HepG2 (cell line): Measurements from ENCODE around the gene ARHGEF37. TPM values are rescaled to one million over a fixed set of nuclear protein-coding genes. Genes with fewer than 3 reads are reported as not detected.

Experiments
- ATAC-seq: fragments of 200-7000 bp; cut with Tn5 transposase; 3 replicates; pipeline ENCODE4 v1.9.1; 2020; ENCODE audit warnings: mild to moderate bottlenecking, moderate library complexity
- BruUV-seq: library from RNA; stranded (reverse); fragments of 400-500 nt; replicated peaks from 2 replicates; lab custom pipeline; 2021; lab: Mats Ljungman, UMichigan
- CTCF ChIA-PET: fragments of 300-600 bp; formaldehyde crosslinking; extraction: SDS; loops from one replicate; lab custom pipeline; 2021; ENCODE audit warnings: low total read pairs, inconsistent platforms, low intra/inter-chr PET ratio; lab: Yijun Ruan, JAX
- POLR2A ChIA-PET: fragments of 350-600 bp; sonication (Branson Sonifier 250); formaldehyde crosslinking; loops from one replicate; lab custom pipeline; 2020; ENCODE audit warnings: antibody characterized with exemption, inconsistent platforms; lab: Yijun Ruan, JAX
- DNase-seq: peaks from one replicate; pipeline ENCODE4 v3.0.0-alpha.2; 2015; ENCODE audit warnings: low spot score
- FAIRE-seq: peaks from 3 replicates; lab custom pipeline; 2011; peaks lifted over from hg19 to GRCh38; lab: Jason Lieb, UNC
- H2AFZ ChIP-seq: one replicate; pipeline ENCODE4 v1.6.1; 2011; ENCODE audit warnings: low read length, inconsistent platforms
- H3K27ac ChIP-seq: fragments of 300-600 bp; 3 replicates; pipeline ENCODE4 v1.8.0; 2011; ENCODE audit warnings: mixed run types, mild to moderate bottlenecking, mixed read lengths, low read length, inconsistent platforms; ENCODE audit not compliant: insufficient read depth; ENCODE audit errors: extremely low read length
- H3K27me3 ChIP-seq, 2 experiments: fragments of 200-600 bp in 1 of 2; 2 replicates in 1 of 2; 3 replicates in 1 of 2; pipeline versions ENCODE4 v1.6.0 to v1.8.0; 2011; ENCODE audit warnings: low read length in 2 of 2, mild to moderate bottlenecking in 2 of 2, moderate library complexity in 2 of 2, inconsistent platforms in 1 of 2; ENCODE audit not compliant: insufficient read depth in 2 of 2, control insufficient read depth in 1 of 2
- H3K36me3 ChIP-seq, 2 experiments: fragments of 200-600 bp in 1 of 2; replicated peaks in 1 of 2; 2 replicates in 1 of 2; 3 replicates in 1 of 2; pipeline versions ENCODE4 v1.5.1 to v1.8.0; 2011; ENCODE audit warnings: low read length in 2 of 2, inconsistent platforms in 1 of 2; ENCODE audit not compliant: insufficient read depth in 2 of 2, control insufficient read depth in 1 of 2
- H3K4me1 ChIP-seq: 2 replicates; pipeline ENCODE4 v1.5.1; 2012; ENCODE audit warnings: low read length, inconsistent platforms; ENCODE audit not compliant: insufficient read depth
- H3K4me2 ChIP-seq: 2 replicates; pipeline ENCODE4 v1.6.0; 2011; ENCODE audit warnings: low read depth, low read length, inconsistent platforms
- H3K4me3 ChIP-seq, 3 experiments: fragments of 200-600 bp in 1 of 3; sonication (generic), shearing (Covaris generic) in 1 of 3; replicated peaks in 1 of 3; 2 replicates each; pipeline ENCODE4 v1.5.1; 2011 to 2016; ENCODE audit warnings: low read length in 3 of 3, inconsistent platforms in 2 of 3, low read depth in 2 of 3, mild to moderate bottlenecking in 2 of 3, control low read depth in 1 of 3, mixed read lengths in 1 of 3; ENCODE audit not compliant: insufficient read depth in 1 of 3
- H3K79me2 ChIP-seq: one replicate; pipeline ENCODE4 v1.6.1; 2011; ENCODE audit warnings: low read length, inconsistent platforms; ENCODE audit not compliant: insufficient read depth
- H3K9ac ChIP-seq: 2 replicates; pipeline ENCODE4 v1.6.0; 2011; ENCODE audit warnings: mild to moderate bottlenecking, low read depth, low read length, inconsistent platforms; ENCODE audit not compliant: insufficient read depth
- H3K9me3 ChIP-seq: 2 replicates; pipeline ENCODE4 v1.5.1; 2012; ENCODE audit warnings: mild to moderate bottlenecking, low read length
- H4K20me1 ChIP-seq: 2 replicates; pipeline ENCODE4 v1.6.0; 2011; ENCODE audit warnings: inconsistent platforms, mild to moderate bottlenecking, low read length, moderate library complexity; ENCODE audit not compliant: insufficient read depth
- MEIS1 ChIP-seq: sonication (generic); formaldehyde crosslinking; IDR thresholded peaks from 2 replicates; pipeline ENCODE4 v1.9.0; 2021; ENCODE audit warnings: mild to moderate bottlenecking, missing genetic modification reagents, moderate library complexity, borderline replicate concordance
- MYPOP ChIP-seq: sonication (generic); formaldehyde crosslinking; IDR thresholded peaks from 2 replicates; pipeline ENCODE4 v1.8.1; 2023; ENCODE audit warnings: mild to moderate bottlenecking, moderate library complexity, missing genetic modification reagents
- TP53 ChIP-seq: sonication (generic); formaldehyde crosslinking; conservative IDR thresholded peaks from 2 replicates; pipeline ENCODE4 v1.4.0; 2020; ENCODE audit warnings: missing genetic modification reagents
- ZKSCAN8 ChIP-seq: IDR thresholded peaks from 2 replicates; pipeline ENCODE4 v1.6.1; 2016; ENCODE audit warnings: borderline replicate concordance, missing genetic modification reagents, missing compliant biosample characterization
- ZNF205 ChIP-seq: IDR thresholded peaks from 2 replicates; pipeline ENCODE4 v1.6.1; 2018; ENCODE audit warnings: missing biosample characterization, missing genetic modification reagents
- WGBS: methylation state at CpG from one replicate; pipeline ENCODE4 v1.1.6; 2017; ENCODE audit warnings: low lambda C conversion rate; 5-methylcytosine and 5-hydroxymethylcytosine counted together
- in situ Hi-C: cut with HindIII; loops from 2 replicates; pipeline ENCODE4 v1.10.0; 2017; ENCODE audit warnings: low pct_unique_long_range_greater_than_20kb; ENCODE audit not compliant: extremely low pct_ligation_motif_present
- intact Hi-C: fragments of 100-400 bp; cut with micrococcal nuclease; formaldehyde crosslinking; loops from one replicate; pipeline ENCODE4 v1.10.0; 2022; ENCODE audit not compliant: unreplicated experiment
- polyA plus RNA-seq, 8 experiments: library from polyadenylated mRNA; depleted of rRNA in 3 of 8; stranded (reverse) in 7 of 8; unstranded in 1 of 8; fragments of >200 nt; fragmentation: Illumina TruSeq in 4 of 8; extraction: Trizol in 4 of 8; gene quantifications; 2 replicates each; pipeline versions ENCODE4 v1.2.1 to v1.2.3, GENCODE V29; 2011 to 2016; ENCODE audit warnings: low read depth in 4 of 8, missing spikeins in 1 of 8, mixed read lengths in 1 of 8; ENCODE audit not compliant: insufficient read depth in 1 of 8
- total RNA-seq, 5 experiments: library from RNA; depleted of rRNA; stranded (reverse); fragments of >200 nt; fragmentation: Illumina TruSeq; extraction: Trizol; gene quantifications; 2 replicates each; pipeline ENCODE4 v1.2.3, GENCODE V29; 2016; ENCODE audit warnings: low read depth in 1 of 5
- TF ChIP-seq, protein P1 (sequence below): sonication (generic); formaldehyde crosslinking; IDR thresholded peaks from 2 replicates; pipeline ENCODE4 v1.5.0; 2020; ENCODE audit warnings: mild to moderate bottlenecking, missing genetic modification reagents
- TF ChIP-seq, protein P2 (sequence below): sonication (generic); IDR thresholded peaks from 2 replicates; pipeline ENCODE4 v1.6.1; 2016; ENCODE audit warnings: low read depth, borderline replicate concordance

Gene ARHGEF37
- total and polyA plus RNA-seq, 2 of the 13 experiments (the other 11 are each of a cell fraction or from before 2014, with no cell fraction given) = 0.18 to 0.27 TPM

DNA sequence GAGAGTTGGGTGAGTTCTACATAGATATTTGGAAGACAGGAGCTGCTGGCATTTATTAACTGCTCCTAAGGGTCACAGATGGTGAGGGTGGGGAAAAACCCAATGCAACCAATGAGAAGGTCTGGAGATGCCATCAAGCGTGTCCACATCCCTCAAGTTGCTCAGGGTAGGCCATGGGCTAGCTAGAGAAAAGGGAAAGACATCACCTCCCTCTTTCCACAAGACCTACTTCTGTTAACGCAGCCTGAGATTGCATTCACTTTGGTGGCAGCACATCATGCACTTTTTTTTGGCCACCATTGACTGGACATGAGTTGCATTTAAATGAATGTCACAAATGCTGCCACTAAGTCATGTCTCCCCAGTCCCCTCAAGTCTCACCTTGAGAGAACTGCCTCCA is 71.4 kb downstream of the ARHGEF37 start (continued):
- no peak for TF ChIP-seq MYPOP (CRISPR knock-in tag)

- POLR2A ChIA-PET = no interaction called here
- in situ Hi-C loops = no loop called here
Measured at GRCh38 chr5:149654231-149654630, 72.9 kb downstream of the ARHGEF37 start.

More at GRCh38 chr5:149654231-149654630, 72.9 kb downstream of the ARHGEF37 start:
- TF ChIP-seq ZKSCAN8 (CRISPR knock-in tag) (no peak), MEIS1 (CRISPR knock-in tag) (no peak), TP53 (no peak), ZNF205 (CRISPR knock-in tag) (no peak)
- TF ChIP-seq, protein P1, sequence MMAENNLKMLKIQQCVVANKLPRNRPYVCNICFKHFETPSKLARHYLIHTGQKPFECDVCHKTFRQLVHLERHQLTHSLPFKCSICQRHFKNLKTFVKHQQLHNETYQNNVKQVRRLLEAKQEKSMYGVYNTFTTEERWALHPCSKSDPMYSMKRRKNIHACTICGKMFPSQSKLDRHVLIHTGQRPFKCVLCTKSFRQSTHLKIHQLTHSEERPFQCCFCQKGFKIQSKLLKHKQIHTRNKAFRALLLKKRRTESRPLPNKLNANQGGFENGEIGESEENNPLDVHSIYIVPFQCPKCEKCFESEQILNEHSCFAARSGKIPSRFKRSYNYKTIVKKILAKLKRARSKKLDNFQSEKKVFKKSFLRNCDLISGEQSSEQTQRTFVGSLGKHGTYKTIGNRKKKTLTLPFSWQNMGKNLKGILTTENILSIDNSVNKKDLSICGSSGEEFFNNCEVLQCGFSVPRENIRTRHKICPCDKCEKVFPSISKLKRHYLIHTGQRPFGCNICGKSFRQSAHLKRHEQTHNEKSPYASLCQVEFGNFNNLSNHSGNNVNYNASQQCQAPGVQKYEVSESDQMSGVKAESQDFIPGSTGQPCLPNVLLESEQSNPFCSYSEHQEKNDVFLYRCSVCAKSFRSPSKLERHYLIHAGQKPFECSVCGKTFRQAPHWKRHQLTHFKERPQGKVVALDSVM (CRISPR knock-in tag) = no peak
- TF ChIP-seq, protein P2, sequence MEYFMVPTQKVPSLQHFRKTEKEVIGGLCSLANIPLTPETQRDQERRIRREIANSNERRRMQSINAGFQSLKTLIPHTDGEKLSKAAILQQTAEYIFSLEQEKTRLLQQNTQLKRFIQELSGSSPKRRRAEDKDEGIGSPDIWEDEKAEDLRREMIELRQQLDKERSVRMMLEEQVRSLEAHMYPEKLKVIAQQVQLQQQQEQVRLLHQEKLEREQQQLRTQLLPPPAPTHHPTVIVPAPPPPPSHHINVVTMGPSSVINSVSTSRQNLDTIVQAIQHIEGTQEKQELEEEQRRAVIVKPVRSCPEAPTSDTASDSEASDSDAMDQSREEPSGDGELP = no peak
- Histone ChIP-seq H4K20me1 (no peaks in the 10 kb centered on the region), H3K9me3 (peaks cover 8% of the 10 kb centered on the region), H3K4me2 (no peak overlapping the region), H3K79me2 (no peaks in the 10 kb centered on the region), H3K9ac (no peak overlapping the region), H3K4me1 (no peaks in the 10 kb centered on the region), H3K4me3 (no peak overlapping the region), H2AFZ (no peak overlapping the region), H3K36me3 (no peaks in the 10 kb centered on the region), H3K27me3 (no peaks in the 10 kb centered on the region), H3K27ac (no peak overlapping the region)
- CTCF ChIA-PET = no interaction called here
- BruUV-seq = no TSS peak
- FAIRE-seq (no peak), DNase-seq (no peak), ATAC-seq (peak; percentile 52)
- WGBS = 6% methylated on average over 2 of the region's 3 CpGs
- intact Hi-C loops = loop anchor here (10.0 kb wide), 1 partner anchor 701 kb away; the partner anchor contains the start of gene TCOF1
